Caco-2 (cell line): Measurements from ENCODE around the gene NFKB1. TPM values are rescaled to one million over a fixed set of nuclear protein-coding genes. Genes with fewer than 3 reads are reported as not detected.

Source experiments
- BruUV-seq: library from RNA; stranded (reverse); fragments of 400-500 nt; replicated peaks from 2 replicates; lab custom pipeline; 2021; lab: Mats Ljungman, UMichigan
- CTCF ChIA-PET: fragments of 300-600 bp; sonication (Branson Sonifier 250); formaldehyde crosslinking; loops from one replicate; lab custom pipeline; 2022; ENCODE audit warnings: antibody characterized with exemption; lab: Charles Lee
- POLR2A ChIA-PET: fragments of 300-600 bp; sonication (Branson Sonifier 250); formaldehyde crosslinking; loops from one replicate; lab custom pipeline; 2022; ENCODE audit warnings: antibody characterized with exemption; lab: Charles Lee
- DNase-seq, 2 experiments: peaks; one replicate each; pipeline versions ENCODE4 v3.0.0 to v3.0.0-alpha.2; 2020 to 2022
- H3K27me3 ChIP-seq: replicated peaks from 2 replicates; pipeline ENCODE4 v1.6.0; 2011; ENCODE audit warnings: low read length; ENCODE audit not compliant: control insufficient read depth, insufficient read depth
- H3K36me3 ChIP-seq: 2 replicates; pipeline ENCODE4 v1.5.1; 2011; ENCODE audit warnings: low read length; ENCODE audit not compliant: control insufficient read depth, insufficient read depth
- H3K4me1 ChIP-seq: fragments of 250-450 bp; sonication (Bioruptor Pico); 2 replicates; pipeline ENCODE4 v1.5.1; 2020; ENCODE audit warnings: mild to moderate bottlenecking
- H3K4me3 ChIP-seq: 2 replicates; pipeline ENCODE4 v1.5.1; 2011; ENCODE audit warnings: low read depth, mild to moderate bottlenecking, control low read depth, low read length
- H3K9me3 ChIP-seq: fragments of 250-450 bp; sonication (Bioruptor Pico); 2 replicates; pipeline ENCODE4 v1.5.1; 2020; ENCODE audit warnings: mild to moderate bottlenecking, moderate library complexity
- H3K27ac Mint-ChIP-seq: one replicate; pipeline ENCODE4 v1.8.0; 2022; ENCODE audit warnings: mixed read lengths; ENCODE audit not compliant: unreplicated experiment
- H3K27me3 Mint-ChIP-seq: one replicate; pipeline ENCODE4 v1.8.0; 2022; ENCODE audit warnings: mixed read lengths; ENCODE audit not compliant: insufficient read depth, unreplicated experiment
- H3K36me3 Mint-ChIP-seq: one replicate; pipeline ENCODE4 v1.8.0; 2022; ENCODE audit warnings: mild to moderate bottlenecking, mixed read lengths; ENCODE audit not compliant: insufficient read depth, unreplicated experiment
- H3K4me1 Mint-ChIP-seq: one replicate; pipeline ENCODE4 v1.8.0; 2022; ENCODE audit warnings: low read depth, mixed read lengths; ENCODE audit not compliant: unreplicated experiment
- H3K4me3 Mint-ChIP-seq: one replicate; pipeline ENCODE4 v1.8.0; 2022; ENCODE audit warnings: mild to moderate bottlenecking, moderate library complexity, mixed read lengths; ENCODE audit not compliant: unreplicated experiment
- H3K9me3 Mint-ChIP-seq: one replicate; pipeline ENCODE4 v1.8.0; 2022; ENCODE audit warnings: mixed read lengths; ENCODE audit not compliant: unreplicated experiment
- intact Hi-C: fragments of 100-400 bp; cut with micrococcal nuclease; formaldehyde crosslinking; loops from one replicate; pipeline ENCODE4 v1.10.0; 2022; ENCODE audit not compliant: unreplicated experiment
- total RNA-seq: library from RNA; stranded (reverse); gene quantifications from 2 replicates; pipeline ENCODE4 v1.2.3, GENCODE V29; 2022
- TF ChIP-seq, protein P1 (sequence below), 2 experiments: fragments of 200-600 bp in 1 of 2; IDR thresholded peaks; 1 replicate in 1 of 2; 2 replicates in 1 of 2; pipeline versions ENCODE4 v1.5.1 to v1.8.0; 2011 to 2022; ENCODE audit warnings: antibody characterized with exemption in 1 of 2, control low read depth in 1 of 2, inconsistent platforms in 1 of 2, low read depth in 1 of 2, low read length in 1 of 2, mild to moderate bottlenecking in 1 of 2, moderate library complexity in 1 of 2; ENCODE audit not compliant: insufficient read depth in 1 of 2, severe bottlenecking in 1 of 2, unreplicated experiment in 1 of 2

NFKB1 gene
- total RNA-seq, 1 experiment from 2014 or later, result 33.0 TPM

DNA sequence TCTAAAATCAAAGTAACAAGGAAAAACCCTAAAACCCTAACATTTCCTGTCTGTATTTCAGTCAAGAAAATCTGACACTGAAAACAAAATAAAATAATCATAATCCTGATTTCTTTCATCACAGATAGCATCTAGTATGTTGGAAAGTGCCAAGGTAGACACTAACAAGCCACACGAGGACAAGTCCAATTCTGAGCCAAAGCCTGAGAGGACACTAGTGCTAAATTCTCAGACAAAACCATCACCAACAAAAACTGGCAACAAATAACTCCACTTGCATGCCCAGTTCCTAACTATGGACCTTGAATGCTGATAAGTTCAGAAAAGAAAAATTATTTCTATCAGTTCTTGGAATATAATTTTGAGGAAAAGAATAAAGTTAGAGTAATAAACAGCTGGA, 146.0 kb downstream of the NFKB1 start:
- Mint-ChIP-seq H3K27ac (no peak overlapping the region), H3K36me3 (peaks cover 38% of the 10 kb centered on the region), H3K9me3 (no peaks in the 10 kb centered on the region), H3K27me3 (no peaks in the 10 kb centered on the region), H3K4me3 (no peak overlapping the region), H3K4me1 (no peaks in the 10 kb centered on the region)
- 0 out of 2 replicates have a peak, but pooled peaks cover 1% of the 10 kb centered on the region for H3K36me3 ChIP-seq
- H3K27me3 ChIP-seq, result no peaks in the 10 kb centered on the region
- ChIA-PET CTCF (no interaction called here), POLR2A (no interaction called here)
- H3K9me3 ChIP-seq, result no peaks in the 10 kb centered on the region
- DNase-seq, result no peak
- TF ChIP-seq, protein P1, sequence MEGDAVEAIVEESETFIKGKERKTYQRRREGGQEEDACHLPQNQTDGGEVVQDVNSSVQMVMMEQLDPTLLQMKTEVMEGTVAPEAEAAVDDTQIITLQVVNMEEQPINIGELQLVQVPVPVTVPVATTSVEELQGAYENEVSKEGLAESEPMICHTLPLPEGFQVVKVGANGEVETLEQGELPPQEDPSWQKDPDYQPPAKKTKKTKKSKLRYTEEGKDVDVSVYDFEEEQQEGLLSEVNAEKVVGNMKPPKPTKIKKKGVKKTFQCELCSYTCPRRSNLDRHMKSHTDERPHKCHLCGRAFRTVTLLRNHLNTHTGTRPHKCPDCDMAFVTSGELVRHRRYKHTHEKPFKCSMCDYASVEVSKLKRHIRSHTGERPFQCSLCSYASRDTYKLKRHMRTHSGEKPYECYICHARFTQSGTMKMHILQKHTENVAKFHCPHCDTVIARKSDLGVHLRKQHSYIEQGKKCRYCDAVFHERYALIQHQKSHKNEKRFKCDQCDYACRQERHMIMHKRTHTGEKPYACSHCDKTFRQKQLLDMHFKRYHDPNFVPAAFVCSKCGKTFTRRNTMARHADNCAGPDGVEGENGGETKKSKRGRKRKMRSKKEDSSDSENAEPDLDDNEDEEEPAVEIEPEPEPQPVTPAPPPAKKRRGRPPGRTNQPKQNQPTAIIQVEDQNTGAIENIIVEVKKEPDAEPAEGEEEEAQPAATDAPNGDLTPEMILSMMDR (IDR thresholded peaks at IDR 0.05; ENCODE audit: insufficient read depth in 1 of 2, low read depth in 1 of 2, low read length in 1 of 2, severe bottlenecking in 1 of 2, unreplicated experiment in 1 of 2), result no peak
- no peaks in the 10 kb centered on the region for H3K4me1 ChIP-seq
- intact Hi-C loops, result no loop called here
- no peak overlapping the region for H3K4me3 ChIP-seq
- no TSS peak for BruUV-seq

DNA sequence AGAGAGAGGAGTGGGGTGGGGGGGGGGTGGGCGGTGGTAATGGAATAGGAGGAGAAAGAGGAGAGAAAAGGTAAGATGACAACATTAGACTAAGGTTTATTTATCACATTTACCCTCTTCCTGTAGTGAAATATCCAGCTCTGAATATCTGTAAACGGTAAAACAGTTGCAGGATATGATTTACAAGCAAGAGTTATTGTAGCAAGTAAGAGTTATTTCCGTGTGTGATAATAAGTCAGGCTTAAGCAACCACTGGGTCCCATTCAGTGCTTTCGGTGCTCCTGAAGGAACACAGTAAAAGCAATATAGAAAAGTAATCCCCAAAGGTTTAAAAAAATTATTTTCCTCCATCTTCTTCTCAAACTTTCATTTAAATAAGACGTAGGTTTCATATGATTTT, 156.0 kb downstream of the NFKB1 start:
- TF ChIP-seq, protein P1 (IDR thresholded peaks at IDR 0.05; ENCODE audit: insufficient read depth in 1 of 2, low read depth in 1 of 2, low read length in 1 of 2, severe bottlenecking in 1 of 2, unreplicated experiment in 1 of 2), result no peak
- intact Hi-C loops, result no loop called here
- ChIA-PET CTCF (no interaction called here), POLR2A (no interaction called here)
- H3K36me3 ChIP-seq, result no peaks in the 10 kb centered on the region
- no TSS peak for BruUV-seq
- Mint-ChIP-seq H3K9me3 (no peaks in the 10 kb centered on the region), H3K27me3 (no peaks in the 10 kb centered on the region), H3K36me3 (peaks cover 5% of the 10 kb centered on the region), H3K4me1 (no peaks in the 10 kb centered on the region), H3K27ac (no peak overlapping the region), H3K4me3 (no peak overlapping the region)
- H3K4me3 ChIP-seq, result no peak overlapping the region
- no peak for DNase-seq
- no peaks in the 10 kb centered on the region for H3K27me3 ChIP-seq
- no peaks in the 10 kb centered on the region for H3K9me3 ChIP-seq
- H3K4me1 ChIP-seq, result no peaks in the 10 kb centered on the region

DNA sequence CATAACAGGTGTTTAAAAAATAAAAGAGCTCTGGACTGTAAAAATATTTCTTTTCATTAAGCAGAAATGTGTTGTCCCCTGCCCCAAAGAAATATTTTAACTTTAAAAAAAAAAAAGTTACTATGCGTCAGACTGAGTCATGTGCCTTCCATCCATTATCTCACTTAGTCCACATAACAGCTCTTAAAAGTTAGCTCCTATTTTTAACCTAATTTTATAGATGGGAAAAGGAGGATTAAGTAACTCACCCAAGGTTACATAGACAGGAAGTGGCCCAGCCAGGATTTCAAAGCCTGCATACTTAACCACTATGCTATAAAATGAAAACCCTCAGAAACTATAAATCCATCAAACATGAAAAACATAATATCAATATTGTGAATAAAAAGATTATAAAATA, 161.9 kb downstream of the NFKB1 start:
- H3K4me3 Mint-ChIP-seq, result no peak overlapping the region
- H3K9me3 Mint-ChIP-seq, result no peaks in the 10 kb centered on the region
- no peaks in the 10 kb centered on the region for H3K27me3 ChIP-seq
- TF ChIP-seq, protein P1 (IDR thresholded peaks at IDR 0.05; ENCODE audit: insufficient read depth in 1 of 2, low read depth in 1 of 2, low read length in 1 of 2, severe bottlenecking in 1 of 2, unreplicated experiment in 1 of 2), result no peak
- H3K4me1 Mint-ChIP-seq, result peaks cover 7% of the 10 kb centered on the region
- no peak overlapping the region for H3K27ac Mint-ChIP-seq
- H3K36me3 ChIP-seq, result no peaks in the 10 kb centered on the region
- intact Hi-C loops, result no loop called here
- POLR2A ChIA-PET, result no interaction called here
- no peaks in the 10 kb centered on the region for H3K9me3 ChIP-seq
- CTCF ChIA-PET, result no interaction called here
- no TSS peak for BruUV-seq
- no peaks in the 10 kb centered on the region for H3K4me1 ChIP-seq
- H3K36me3 Mint-ChIP-seq, result peaks cover 35% of the 10 kb centered on the region
- DNase-seq, result no peak
- H3K4me3 ChIP-seq, result no peak overlapping the region
- no peaks in the 10 kb centered on the region for H3K27me3 Mint-ChIP-seq
